HCT116 (cell line): ENCODE results near the gene GLP2R. TPM values are rescaled to one million over a fixed set of nuclear protein-coding genes. Genes with fewer than 3 reads are reported as not detected.

Experiments used
- ATAC-seq: fragments of 200-7000 bp; cut with Tn5 transposase; 2 replicates; pipeline ENCODE4 v1.9.1; 2020; ENCODE audit warnings: mild to moderate bottlenecking, moderate library complexity
- BruUV-seq: library from RNA; stranded (reverse); fragments of 400-500 nt; replicated peaks from 2 replicates; lab custom pipeline; 2021; lab: Mats Ljungman, UMichigan
- CTCF ChIA-PET: fragments of 300-600 bp; sonication (Branson Sonifier 250); formaldehyde crosslinking; loops from one replicate; lab custom pipeline; 2021; ENCODE audit warnings: antibody characterized with exemption; lab: Charles Lee
- POLR2A ChIA-PET: fragments of 300-600, 350-600 bp; sonication (Branson Sonifier 250); formaldehyde crosslinking; loops from one replicate; lab custom pipeline; 2021; ENCODE audit warnings: antibody characterized with exemption; lab: Charles Lee
- RAD21 ChIA-PET, 2 experiments: fragments of 300-600 bp; sonication (Branson Sonifier 250); formaldehyde crosslinking; loops; one replicate each; lab custom pipeline; 2023; ENCODE audit warnings: low total read pairs in 2 of 2; ENCODE audit not compliant: uncharacterized antibody in 2 of 2, unreplicated experiment in 2 of 2, low non-redundant PET in 1 of 2; lab: Charles Lee
- DNase-seq: peaks from one replicate; pipeline ENCODE4 v3.0.0-alpha.2; 2010; ENCODE audit warnings: low read depth, low spot score
- H2AFZ ChIP-seq: fragments of 200-600 bp; shearing (Covaris generic), sonication (generic); 2 replicates; pipeline ENCODE4 v1.6.1; 2017; ENCODE audit warnings: low read depth, mixed run types, mixed read lengths, antibody characterized with exemption, low read length; ENCODE audit not compliant: poor library complexity, severe bottlenecking
- H3K27ac ChIP-seq: 2 replicates; pipeline ENCODE4 v1.5.1; 2012; ENCODE audit warnings: low read depth, low read length
- H3K27me3 ChIP-seq: fragments of 200-600 bp; sonication (generic); 2 replicates; pipeline ENCODE4 v1.6.1; 2016; ENCODE audit warnings: mixed run types, low read length, mixed read lengths; ENCODE audit not compliant: insufficient read depth
- H3K36me3 ChIP-seq, 2 experiments: fragments of 200-500 bp in 1 of 2; fragments of 200-600 bp in 1 of 2; sonication (Bioruptor generic) in 1 of 2; sonication (generic) in 1 of 2; 2 replicates each; pipeline versions ENCODE4 v1.5.1 to v1.6.1; 2014 to 2016; ENCODE audit warnings: low read length in 2 of 2, inconsistent platforms in 1 of 2, mixed read lengths in 1 of 2, mixed run types in 1 of 2; ENCODE audit not compliant: insufficient read depth in 2 of 2, control insufficient read depth in 1 of 2
- H3K4me1 ChIP-seq, 2 experiments: fragments of 200-600 bp in 1 of 2; sonication (generic) in 1 of 2; 2 replicates each; pipeline versions ENCODE4 v1.5.1 to v1.6.1; 2012 to 2017; ENCODE audit warnings: low read length in 2 of 2, inconsistent platforms in 1 of 2, mild to moderate bottlenecking in 1 of 2, mixed read lengths in 1 of 2, mixed run types in 1 of 2, moderate library complexity in 1 of 2; ENCODE audit not compliant: insufficient read depth in 2 of 2, control insufficient read depth in 1 of 2
- H3K4me2 ChIP-seq: fragments of 200-600 bp; sonication (generic); 2 replicates; pipeline ENCODE4 v1.6.1; 2017; ENCODE audit warnings: mixed run types, low read length, mixed read lengths
- H3K4me3 ChIP-seq, 2 experiments: fragments of 200-600 bp in 1 of 2; sonication (generic) in 1 of 2; replicated peaks in 1 of 2; 2 replicates each; pipeline ENCODE4 v1.5.1; 2011 to 2016; ENCODE audit warnings: low read length in 2 of 2, control low read depth in 1 of 2, low read depth in 1 of 2, mild to moderate bottlenecking in 1 of 2, mixed read lengths in 1 of 2, mixed run types in 1 of 2
- H3K79me2 ChIP-seq: fragments of 200-600 bp; sonication (generic); 2 replicates; pipeline ENCODE4 v1.6.1; 2017; ENCODE audit warnings: mild to moderate bottlenecking, mixed run types, low read length, moderate library complexity, mixed read lengths; ENCODE audit not compliant: insufficient read depth
- H3K9ac ChIP-seq: fragments of 200-600 bp; sonication (generic); 2 replicates; pipeline ENCODE4 v1.6.1; 2016; ENCODE audit warnings: low read length, mixed read lengths
- H3K9me2 ChIP-seq: fragments of 200-600 bp; sonication (generic), shearing (Covaris generic); 2 replicates; pipeline ENCODE4 v1.6.1; 2017; ENCODE audit warnings: mixed run types, mild to moderate bottlenecking, moderate library complexity; ENCODE audit not compliant: insufficient read depth
- H3K9me3 ChIP-seq, 2 experiments: fragments of 200-500 bp in 1 of 2; fragments of 200-600 bp in 1 of 2; sonication (Bioruptor generic) in 1 of 2; sonication (generic) in 1 of 2; 2 replicates each; pipeline ENCODE4 v1.6.1; 2014 to 2017; ENCODE audit warnings: low read length in 2 of 2, mixed read lengths in 2 of 2, inconsistent platforms in 1 of 2, low read depth in 1 of 2, mild to moderate bottlenecking in 1 of 2, mixed run types in 1 of 2, moderate library complexity in 1 of 2; ENCODE audit not compliant: control insufficient read depth in 1 of 2, insufficient read depth in 1 of 2
- H4K20me1 ChIP-seq: fragments of 200-600 bp; sonication (generic), shearing (Covaris generic); 2 replicates; pipeline ENCODE4 v1.6.1; 2017; ENCODE audit warnings: mixed run types, mild to moderate bottlenecking, moderate library complexity; ENCODE audit not compliant: insufficient read depth
- ATF3 ChIP-seq: IDR thresholded peaks from 2 replicates; pipeline ENCODE4 v1.6.1; 2012
- CBX3 ChIP-seq: IDR thresholded peaks from 2 replicates; pipeline ENCODE4 v1.6.1; 2012; ENCODE audit warnings: low read depth
- CEBPB ChIP-seq: IDR thresholded peaks from 2 replicates; pipeline ENCODE4 v1.6.1; 2012; ENCODE audit warnings: low read depth
- CTCF ChIP-seq, 3 experiments: fragments of 200-600 bp in 1 of 3; sonication (generic) in 1 of 3; IDR thresholded peaks in 2 of 3; conservative IDR thresholded peaks in 1 of 3; 2 replicates each; pipeline ENCODE4 v1.5.1; 2012 to 2017; ENCODE audit warnings: low read depth in 2 of 3, low read length in 2 of 3, antibody characterized with exemption in 1 of 3, borderline replicate concordance in 1 of 3, control low read depth in 1 of 3, mild to moderate bottlenecking in 1 of 3, mixed read lengths in 1 of 3, mixed run types in 1 of 3, moderate library complexity in 1 of 3; ENCODE audit not compliant: insufficient read depth in 1 of 3
- JUND ChIP-seq: IDR thresholded peaks from 2 replicates; pipeline ENCODE4 v1.6.1; 2012
- SRF ChIP-seq: IDR thresholded peaks from 2 replicates; pipeline ENCODE4 v1.6.1; 2012; ENCODE audit warnings: low read depth
- ZBTB33 ChIP-seq: IDR thresholded peaks from 2 replicates; pipeline ENCODE4 v1.6.1; 2011; ENCODE audit warnings: mild to moderate bottlenecking, low read length, moderate library complexity; ENCODE audit not compliant: insufficient replicate concordance; ENCODE audit errors: extremely low read depth
- ZNF274 ChIP-seq: fragments of 200-500 bp; sonication (Bioruptor generic); IDR thresholded peaks from 2 replicates; pipeline ENCODE4 v1.6.1; 2014; ENCODE audit warnings: mild to moderate bottlenecking, low read depth, low read length, inconsistent platforms
- intact Hi-C: fragments of 100-400 bp; cut with micrococcal nuclease; formaldehyde crosslinking; loops from 2 replicates; pipeline ENCODE4 v1.10.0; 2022
- total RNA-seq: library from RNA; stranded (reverse); gene quantifications from one replicate; pipeline ENCODE4 v1.2.1, GENCODE V29; 2021; ENCODE audit not compliant: unreplicated experiment

GLP2R gene
- total RNA-seq, 1 experiment from 2014 or later = not detected

GRCh38 chr17:9816472-9816871 is 9.3 kb upstream of the GLP2R start:
- no peaks in the 10 kb centered on the region for H3K9me2 ChIP-seq
- no peaks in the 10 kb centered on the region for H4K20me1 ChIP-seq
- DNase-seq (no peak), ATAC-seq (no peak)
- H3K27ac ChIP-seq = no peak overlapping the region
- H3K9me3 ChIP-seq = no peaks in the 10 kb centered on the region
- no peak overlapping the region for H3K4me2 ChIP-seq
- no peak overlapping the region for H3K9ac ChIP-seq
- H3K27me3 ChIP-seq = no peaks in the 10 kb centered on the region
- peaks cover 3 to 12% of the 10 kb centered on the region in 2 experiments; a peak in 2 of 4 replicates for H3K4me1 ChIP-seq
- H3K4me3 ChIP-seq = no peak overlapping the region
- CTCF ChIA-PET = no interaction called here
- TF ChIP-seq SRF (no peak), ATF3 (no peak), CBX3 (no peak), ZBTB33 (no peak), CTCF (IDR thresholded peaks at IDR 0.05 in 2 of 3, conservative IDR thresholded peaks at IDR 0.05 in 1 of 3; ENCODE audit: borderline replicate concordance in 1 of 3, insufficient read depth in 1 of 3, low read depth in 2 of 3, low read length in 2 of 3) (no peak), JUND (no peak), ZNF274 (no peak), CEBPB (no peak)
- POLR2A ChIA-PET = no interaction called here
- no peaks in the 10 kb centered on the region for H3K36me3 ChIP-seq
- intact Hi-C loops = no loop called here
- no TSS peak for BruUV-seq
- no peaks in the 10 kb centered on the region for H3K79me2 ChIP-seq
- RAD21 ChIA-PET = no interaction called here
- no peak overlapping the region for H2AFZ ChIP-seq
